Measurements from ENCODE around the gene FAM222B. TPM values are rescaled to one million over a fixed set of nuclear protein-coding genes. Genes with fewer than 3 reads are reported as not detected.

The FAM222B gene
- total and polyA plus RNA-seq, 2 donors, result 2.5 to 9.5 TPM

GRCh38 chr17:28758411-28759121, 84.0 kb downstream of the FAM222B start:
- 97% methylated on average over 32 of the region's 32 CpGs for WGBS
- no peak for DNase-seq (ENCODE audit: low read depth in 6 of 9, low spot score in 9 of 9)

DNA sequence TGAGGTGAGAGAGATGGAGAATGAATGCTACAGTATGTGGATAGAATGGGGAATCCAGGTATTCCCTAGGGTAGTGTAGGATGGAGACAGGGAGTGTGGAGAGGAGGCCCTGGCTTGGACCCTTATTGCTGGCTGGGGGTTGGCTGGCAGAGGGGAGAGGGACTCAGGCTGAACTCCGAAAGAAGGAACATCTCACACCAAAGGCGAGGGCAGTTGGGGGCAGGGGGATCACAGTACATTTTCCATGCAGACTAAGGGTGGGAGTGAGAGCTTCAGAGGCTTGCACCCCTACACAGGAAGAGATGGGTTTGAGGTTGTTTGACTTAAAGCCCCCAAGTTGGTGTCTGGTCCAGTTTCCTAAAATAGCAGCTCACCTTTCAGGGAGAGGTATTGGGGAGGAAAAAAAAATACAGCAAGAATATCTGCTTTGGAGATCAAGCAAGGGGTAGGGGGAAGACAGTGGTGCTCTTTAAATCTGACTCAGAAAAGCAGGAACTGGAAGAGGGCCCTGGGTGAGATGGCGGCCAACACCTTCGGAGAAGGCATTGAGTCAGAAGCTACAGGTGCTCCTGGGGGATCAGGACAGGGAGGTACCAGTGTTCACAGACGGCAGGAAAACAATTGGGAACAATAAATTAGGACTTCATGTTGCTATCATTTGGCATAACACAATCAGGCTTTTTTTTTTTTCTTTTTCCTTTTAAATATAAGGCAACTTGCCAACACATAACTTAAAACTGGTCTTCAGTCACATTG, 86.4 kb downstream of the FAM222B start:
- 93% methylated on average over 5 of the region's 5 CpGs for WGBS
- no peak for DNase-seq (ENCODE audit: low read depth in 6 of 9, low spot score in 9 of 9)
- Histone ChIP-seq H3K36me3 (ENCODE audit: control insufficient read depth in 2 of 2, insufficient read depth in 2 of 2, low read length in 1 of 2) (peaks cover 27 to 52% of the 10 kb centered on the region in 2 donors), H3K4me3 (ENCODE audit: low read length in 2 of 2) (no peak overlapping the region), H3K9me3 (ENCODE audit: control insufficient read depth in 2 of 2, insufficient read depth in 1 of 2, low read length in 1 of 2) (no peaks in the 10 kb centered on the region), H3K27me3 (ENCODE audit: control insufficient read depth in 2 of 2, insufficient read depth in 1 of 2, low read length in 1 of 2) (no peaks in the 10 kb centered on the region), H3K27ac (ENCODE audit: low read depth in 1 of 2, low read length in 1 of 2) (no peak overlapping the region), H3K4me1 (ENCODE audit: control insufficient read depth in 2 of 2, insufficient read depth in 2 of 2, low read length in 2 of 2) (no peaks in the 10 kb centered on the region)

More at GRCh38 chr17:28758411-28759121, 84.0 kb downstream of the FAM222B start:
- Histone ChIP-seq H3K4me1 (ENCODE audit: control insufficient read depth in 2 of 2, insufficient read depth in 2 of 2, low read length in 2 of 2) (no peaks in the 10 kb centered on the region), H3K27ac (ENCODE audit: low read depth in 1 of 2, low read length in 1 of 2) (no peak overlapping the region), H3K9me3 (ENCODE audit: control insufficient read depth in 2 of 2, insufficient read depth in 1 of 2, low read length in 1 of 2) (no peaks in the 10 kb centered on the region), H3K27me3 (ENCODE audit: control insufficient read depth in 2 of 2, insufficient read depth in 1 of 2, low read length in 1 of 2) (no peaks in the 10 kb centered on the region), H3K4me3 (ENCODE audit: low read length in 2 of 2) (no peak overlapping the region), H3K36me3 (ENCODE audit: control insufficient read depth in 2 of 2, insufficient read depth in 2 of 2, low read length in 1 of 2) (peaks cover 28 to 48% of the 10 kb centered on the region in 2 donors)

- H3K27me3 ChIP-seq (ENCODE audit: control insufficient read depth in 2 of 2, insufficient read depth in 1 of 2, low read length in 1 of 2), result no peaks in the 10 kb centered on the region
- no peaks in the 10 kb centered on the region for H3K9me3 ChIP-seq (ENCODE audit: control insufficient read depth in 2 of 2, insufficient read depth in 1 of 2, low read length in 1 of 2)
- H3K4me1 ChIP-seq (ENCODE audit: control insufficient read depth in 2 of 2, insufficient read depth in 2 of 2, low read length in 2 of 2), result no peaks in the 10 kb centered on the region
- H3K36me3 ChIP-seq (ENCODE audit: control insufficient read depth in 2 of 2, insufficient read depth in 2 of 2, low read length in 1 of 2), result peaks cover 27 to 51% of the 10 kb centered on the region in 2 donors
- 96% methylated on average over 7 of the region's 7 CpGs for WGBS
- H3K27ac ChIP-seq (ENCODE audit: low read depth in 1 of 2, low read length in 1 of 2), result no peak overlapping the region
- no peak overlapping the region for H3K4me3 ChIP-seq (ENCODE audit: low read length in 2 of 2)
- no peak for DNase-seq (ENCODE audit: low read depth in 6 of 9, low spot score in 9 of 9)
Observed at GRCh38 chr17:28755486-28755885, 87.1 kb downstream of the FAM222B start.

DNA sequence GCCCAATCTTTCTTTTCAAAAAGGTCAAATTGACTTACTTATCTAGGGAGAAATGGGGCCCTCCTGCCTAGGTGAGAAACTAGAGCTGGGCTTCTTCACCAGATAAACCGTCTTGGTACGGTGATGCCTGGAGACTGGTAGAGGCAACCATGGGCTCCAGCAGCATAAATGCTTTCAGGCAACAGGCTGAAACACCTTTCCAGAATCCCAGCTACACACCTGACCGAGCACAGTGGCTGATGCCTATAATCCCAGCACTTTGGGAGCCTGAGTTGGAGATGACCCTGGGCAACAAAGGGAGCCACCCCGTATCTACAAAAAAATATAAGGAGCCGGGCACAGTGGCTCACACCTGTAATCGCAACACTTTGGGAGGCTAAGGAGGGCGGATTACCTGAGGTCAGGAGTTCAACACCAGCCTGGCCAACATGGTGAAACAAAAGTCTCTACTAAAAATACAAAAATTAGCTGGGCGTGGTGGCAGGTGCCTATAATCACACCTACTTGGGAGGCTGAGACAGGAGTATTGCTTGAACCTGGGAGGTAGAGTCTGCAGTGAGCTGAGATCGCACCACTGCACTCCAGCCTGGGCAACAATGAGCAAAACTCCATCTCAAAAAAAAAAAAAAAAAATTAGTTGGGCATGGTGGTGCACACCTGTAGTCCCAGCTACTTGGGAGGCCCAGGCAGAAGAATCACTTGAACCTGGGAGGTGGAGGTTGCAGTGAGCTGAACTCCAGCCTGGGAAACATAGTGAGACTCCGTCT, 90.8 kb downstream of the FAM222B start:
- peaks cover 3 to 20% of the 10 kb centered on the region in 2 donors for H3K4me1 ChIP-seq (ENCODE audit: control insufficient read depth in 2 of 2, insufficient read depth in 2 of 2, low read length in 2 of 2)
- WGBS, result over 99% methylated on average over 10 of the region's 10 CpGs
- H3K9me3 ChIP-seq (ENCODE audit: control insufficient read depth in 2 of 2, insufficient read depth in 1 of 2, low read length in 1 of 2), result no peaks in the 10 kb centered on the region
- H3K4me3 ChIP-seq (ENCODE audit: low read length in 2 of 2), result no peak overlapping the region
- H3K27me3 ChIP-seq (ENCODE audit: control insufficient read depth in 2 of 2, insufficient read depth in 1 of 2, low read length in 1 of 2), result no peaks in the 10 kb centered on the region
- peaks cover 31 to 54% of the 10 kb centered on the region in 2 donors for H3K36me3 ChIP-seq (ENCODE audit: control insufficient read depth in 2 of 2, insufficient read depth in 2 of 2, low read length in 1 of 2)
- H3K27ac ChIP-seq (ENCODE audit: low read depth in 1 of 2, low read length in 1 of 2), result no peak overlapping the region
- no peak for DNase-seq (ENCODE audit: low read depth in 6 of 9, low spot score in 9 of 9)

GRCh38 chr17:28750178-28751047, 92.2 kb downstream of the FAM222B start:
- peaks cover 17 to 33% of the 10 kb centered on the region in 2 donors for H3K4me1 ChIP-seq (ENCODE audit: control insufficient read depth in 2 of 2, insufficient read depth in 2 of 2, low read length in 2 of 2)
- no peaks in the 10 kb centered on the region for H3K27me3 ChIP-seq (ENCODE audit: control insufficient read depth in 2 of 2, insufficient read depth in 1 of 2, low read length in 1 of 2)
- DNase-seq (ENCODE audit: low read depth in 6 of 9, low spot score in 9 of 9), result peak in 8 of 9 donors; percentile 55 to 89 (median 79)
- no peak overlapping the region for H3K4me3 ChIP-seq (ENCODE audit: low read length in 2 of 2)
- H3K27ac ChIP-seq (ENCODE audit: low read depth in 1 of 2, low read length in 1 of 2), result peak overlapping the region in 1 of 2 donors; percentile 15
- H3K36me3 ChIP-seq (ENCODE audit: control insufficient read depth in 2 of 2, insufficient read depth in 2 of 2, low read length in 1 of 2), result peaks cover 31 to 55% of the 10 kb centered on the region in 2 donors
- H3K9me3 ChIP-seq (ENCODE audit: control insufficient read depth in 2 of 2, insufficient read depth in 1 of 2, low read length in 1 of 2), result no peaks in the 10 kb centered on the region
- 55% methylated on average over 20 of the region's 20 CpGs for WGBS

- 79% methylated on average over 11 of the region's 11 CpGs for WGBS
- H3K27ac ChIP-seq (ENCODE audit: low read depth in 1 of 2, low read length in 1 of 2), result peak overlapping the region in 1 of 2 donors; percentile 15
- peaks cover 31 to 54% of the 10 kb centered on the region in 2 donors for H3K36me3 ChIP-seq (ENCODE audit: control insufficient read depth in 2 of 2, insufficient read depth in 2 of 2, low read length in 1 of 2)
- peaks cover 0 to 4% of the 10 kb centered on the region in 2 donors for H3K27me3 ChIP-seq (ENCODE audit: control insufficient read depth in 2 of 2, insufficient read depth in 1 of 2, low read length in 1 of 2)
- H3K4me3 ChIP-seq (ENCODE audit: low read length in 2 of 2), result no peak overlapping the region
- DNase-seq (ENCODE audit: low read depth in 6 of 9, low spot score in 9 of 9), result no peak
- peaks cover 19 to 41% of the 10 kb centered on the region in 2 donors for H3K4me1 ChIP-seq (ENCODE audit: control insufficient read depth in 2 of 2, insufficient read depth in 2 of 2, low read length in 2 of 2)
- H3K9me3 ChIP-seq (ENCODE audit: control insufficient read depth in 2 of 2, insufficient read depth in 1 of 2, low read length in 1 of 2), result no peaks in the 10 kb centered on the region
Observed at GRCh38 chr17:28749516-28750177, 92.9 kb downstream of the FAM222B start.

- Histone ChIP-seq H3K27ac (ENCODE audit: low read depth in 1 of 2, low read length in 1 of 2) (peak overlapping the region in 1 of 2 donors; percentile 8), H3K4me3 (ENCODE audit: low read length in 2 of 2) (no peak overlapping the region), H3K4me1 (ENCODE audit: control insufficient read depth in 2 of 2, insufficient read depth in 2 of 2, low read length in 2 of 2) (peaks cover 19 to 45% of the 10 kb centered on the region in 2 donors), H3K36me3 (ENCODE audit: control insufficient read depth in 2 of 2, insufficient read depth in 2 of 2, low read length in 1 of 2) (peaks cover 31 to 54% of the 10 kb centered on the region in 2 donors), H3K9me3 (ENCODE audit: control insufficient read depth in 2 of 2, insufficient read depth in 1 of 2, low read length in 1 of 2) (no peaks in the 10 kb centered on the region), H3K27me3 (ENCODE audit: control insufficient read depth in 2 of 2, insufficient read depth in 1 of 2, low read length in 1 of 2) (peaks cover 0 to 6% of the 10 kb centered on the region in 2 donors)
- no peak for DNase-seq (ENCODE audit: low read depth in 6 of 9, low spot score in 9 of 9)
- WGBS, result 96% methylated on average over 18 of the region's 18 CpGs
Observed at GRCh38 chr17:28748852-28749515, 93.6 kb downstream of the FAM222B start.
